ENCODE data around the gene LRP4.

LRP4 gene

GRCh38 chr11:46808799-46809431, 109.4 kb downstream of the LRP4 start:
- no peak overlapping the region for H3K4me3 ChIP-seq (ENCODE audit: control insufficient read depth, low read depth, low read length)
- TF ChIP-seq CTCF (conservative IDR thresholded peaks at IDR 0.05; ENCODE audit: control insufficient read depth, insufficient read depth, low read depth, low read length): peak; percentile 23
- DNase-seq (ENCODE audit: low read depth): peak; percentile 31

Measured in fibroblast of mammary gland (primary cell).